ENCODE measurements around the gene RFXANK.

- TF ChIP-seq CTCF (IDR thresholded peaks at IDR 0.05), result no peak
- TF ChIP-seq POLR2A (IDR thresholded peaks at IDR 0.05), result no peak
Observed at GRCh38 chr19:19250196-19250801, 58.2 kb downstream of the RFXANK start.
